22Rv1 (cell line): ENCODE measurements around the gene LCE4A.

ENCODE experiments used
- ZFX ChIP-seq: fragments of 450-650 bp; IDR thresholded peaks from 2 replicates; pipeline ENCODE4 v1.6.1; 2017; ENCODE audit warnings: antibody characterized with exemption, borderline replicate concordance
- TF ChIP-seq, protein P1 (sequence below): fragments of 450-650 bp; IDR thresholded peaks from 2 replicates; pipeline ENCODE4 v1.5.1; 2017; ENCODE audit warnings: mild to moderate bottlenecking

DNA sequence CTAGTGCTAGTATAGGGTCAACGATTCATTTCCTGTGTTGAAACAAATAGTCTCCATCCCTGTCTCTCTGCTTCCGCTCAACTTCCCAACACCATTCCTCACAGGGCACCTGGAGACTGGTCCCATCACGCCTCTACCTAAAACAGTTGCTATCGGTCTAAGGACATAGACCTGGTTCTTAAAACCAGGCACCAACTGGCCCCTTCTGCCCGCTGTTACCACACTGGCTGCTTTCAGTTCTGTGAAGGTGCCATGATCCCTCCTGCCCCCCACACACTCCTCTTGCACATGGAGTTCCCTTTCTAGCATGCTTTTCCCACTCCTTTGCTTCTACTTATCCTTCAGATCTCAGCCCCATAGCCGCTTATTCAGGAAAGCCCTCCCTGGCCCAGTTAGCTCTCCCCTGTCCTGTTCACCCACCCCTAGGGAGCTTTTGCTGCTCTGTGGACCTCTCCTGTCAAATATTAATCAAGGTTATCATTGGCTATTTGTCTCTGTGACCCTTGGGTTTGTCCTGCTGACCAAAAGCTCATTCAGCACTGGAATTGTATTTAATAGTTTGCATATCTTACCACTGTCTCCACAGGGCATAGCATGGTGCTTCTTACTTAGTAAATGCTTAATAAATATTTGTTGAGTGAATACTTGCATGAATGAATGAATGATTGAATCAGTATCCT is 37.9 kb downstream of the LCE4A start:
- TF ChIP-seq, protein P1, sequence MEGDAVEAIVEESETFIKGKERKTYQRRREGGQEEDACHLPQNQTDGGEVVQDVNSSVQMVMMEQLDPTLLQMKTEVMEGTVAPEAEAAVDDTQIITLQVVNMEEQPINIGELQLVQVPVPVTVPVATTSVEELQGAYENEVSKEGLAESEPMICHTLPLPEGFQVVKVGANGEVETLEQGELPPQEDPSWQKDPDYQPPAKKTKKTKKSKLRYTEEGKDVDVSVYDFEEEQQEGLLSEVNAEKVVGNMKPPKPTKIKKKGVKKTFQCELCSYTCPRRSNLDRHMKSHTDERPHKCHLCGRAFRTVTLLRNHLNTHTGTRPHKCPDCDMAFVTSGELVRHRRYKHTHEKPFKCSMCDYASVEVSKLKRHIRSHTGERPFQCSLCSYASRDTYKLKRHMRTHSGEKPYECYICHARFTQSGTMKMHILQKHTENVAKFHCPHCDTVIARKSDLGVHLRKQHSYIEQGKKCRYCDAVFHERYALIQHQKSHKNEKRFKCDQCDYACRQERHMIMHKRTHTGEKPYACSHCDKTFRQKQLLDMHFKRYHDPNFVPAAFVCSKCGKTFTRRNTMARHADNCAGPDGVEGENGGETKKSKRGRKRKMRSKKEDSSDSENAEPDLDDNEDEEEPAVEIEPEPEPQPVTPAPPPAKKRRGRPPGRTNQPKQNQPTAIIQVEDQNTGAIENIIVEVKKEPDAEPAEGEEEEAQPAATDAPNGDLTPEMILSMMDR: no peak
- TF ChIP-seq ZFX: no peak
